Stimulated activated CD8-positive, alpha-beta memory T cell treated with anti-CD3 and anti-CD28 coated beads, Interleukin-4, amount 100 ng/mL, for 4 hours (primary cell): ENCODE results near the gene P2RY8.
A peak's percentile ranks its signal among the peaks of the same experiment; 100 is the strongest.
"Not testable (repeated sequence)": the region's sequence is repeated elsewhere in the genome, so short reads cannot be mapped to it uniquely, and the experiment has no call there.

ENCODE experiments used
- DNase-seq, 2 donors: peaks; one replicate each; pipeline ENCODE4 v3.0.0-alpha.2; 2020; ENCODE audit warnings: low read depth in 2 of 2, low spot score in 1 of 2

P2RY8 gene

GRCh38 chrX:1537031-1537715 lies at the start of gene P2RY8:
P2RY8 (minus strand) TSS chrX:1537185; CDS start chrX:1466558, 70,627 bp downstream.
- DNase-seq = peak; percentile 54 to 61

DNA sequence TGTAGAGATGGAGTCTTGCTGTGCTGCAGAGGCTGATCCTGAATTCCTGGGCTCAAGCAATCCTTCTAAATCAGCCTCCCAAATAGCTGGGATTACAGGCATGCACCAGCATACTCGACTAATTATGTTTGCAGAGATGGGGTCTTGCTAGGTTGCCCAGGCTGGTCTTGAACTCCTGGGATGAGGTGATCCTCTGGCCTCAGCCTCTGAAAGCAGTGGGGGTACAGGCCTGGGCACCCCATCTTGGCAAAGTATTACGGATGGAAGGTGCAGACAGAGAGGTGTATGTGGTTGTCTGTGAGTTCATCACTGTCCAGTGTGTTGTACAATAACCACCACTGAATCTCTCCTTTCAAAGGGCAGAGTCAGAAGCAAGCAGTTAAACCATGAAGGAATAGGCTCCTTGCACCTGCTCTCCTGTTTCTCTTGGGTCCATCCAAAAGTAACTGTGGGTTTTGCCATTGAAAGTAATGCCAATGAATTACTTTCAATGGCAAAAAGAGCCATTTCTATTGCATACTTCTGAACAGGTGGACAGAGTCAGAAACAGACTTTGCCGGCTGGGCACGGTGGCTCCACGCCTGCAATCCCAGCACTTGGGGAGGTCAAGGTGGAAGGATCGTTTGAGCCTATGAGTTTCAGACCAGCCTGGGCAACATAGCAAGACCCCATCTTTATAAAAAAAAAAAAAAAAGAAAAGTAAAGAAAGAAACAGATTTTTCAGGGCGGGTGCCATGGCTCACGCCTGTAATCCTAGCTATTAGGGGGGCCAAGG lies 47.4 kb upstream of the P2RY8 start:
- no peak for DNase-seq

DNA sequence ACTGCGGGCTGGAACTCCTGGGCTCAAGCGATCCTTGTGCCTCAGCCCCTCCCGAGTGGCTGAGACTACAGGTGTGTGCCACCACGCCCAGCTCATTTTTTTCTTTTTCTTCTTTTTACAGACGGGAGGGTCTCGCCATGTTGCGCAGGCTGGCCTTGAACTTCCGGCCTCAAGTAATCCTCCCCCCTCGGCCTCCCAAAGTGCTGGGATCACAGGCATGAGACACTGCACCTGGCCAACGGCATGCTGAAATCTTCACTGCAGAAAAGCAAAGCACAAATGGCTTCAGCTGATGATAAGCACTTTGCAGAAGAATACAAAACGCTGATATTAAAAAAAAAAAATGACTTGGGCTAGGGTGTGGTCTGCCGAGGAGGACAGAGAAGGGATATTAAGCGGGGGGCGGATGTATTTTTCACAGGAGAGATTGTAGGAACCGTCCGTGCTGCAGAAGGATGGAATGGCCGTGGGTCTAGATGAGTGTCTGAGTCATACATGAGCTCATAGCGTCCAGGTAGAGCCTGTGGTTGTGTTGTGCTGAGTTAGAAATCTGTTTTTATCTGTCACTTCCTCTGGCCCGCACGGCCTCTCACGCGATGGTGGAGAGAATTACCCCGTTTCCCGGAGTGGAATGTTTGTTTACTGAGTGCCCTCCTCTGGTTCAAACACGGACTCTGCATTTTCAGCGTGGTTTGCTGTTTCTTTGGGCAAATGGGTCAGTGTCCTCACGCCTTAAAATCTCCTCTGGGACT lies 45.9 kb upstream of the P2RY8 start:
- no peak for DNase-seq

DNA sequence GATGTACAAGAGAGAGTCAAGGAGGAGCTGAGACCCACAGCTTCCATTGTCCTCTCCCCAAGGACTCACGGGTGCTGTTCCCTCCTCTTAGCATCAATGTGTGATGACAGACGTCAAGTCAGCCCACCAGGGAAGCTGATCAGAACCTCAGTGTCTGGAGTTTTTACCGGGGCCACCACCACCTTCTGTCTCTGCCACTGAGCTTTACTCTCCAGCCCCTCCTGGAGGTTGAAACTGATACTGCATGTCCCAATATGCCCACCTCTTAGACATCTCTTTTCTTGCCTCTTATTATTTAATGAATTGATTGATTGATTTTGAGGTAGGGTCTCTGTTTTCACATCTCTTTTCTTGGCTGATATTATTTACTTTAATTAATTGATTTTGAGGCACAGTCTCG lies 44.1 kb upstream of the P2RY8 start:
- peak in 1 of 2 donors; percentile 63 for DNase-seq

- DNase-seq = no peak
Observed at GRCh38 chrX:1578511-1579173, 41.7 kb upstream of the P2RY8 start.

GRCh38 chrX:1577845-1578244 lies 40.9 kb upstream of the P2RY8 start:
- DNase-seq = no peak

- no peak for DNase-seq
Observed at GRCh38 chrX:1576201-1576992, 39.4 kb upstream of the P2RY8 start.

- not testable (repeated sequence) for DNase-seq
Observed at GRCh38 chrX:1574181-1574580, 37.2 kb upstream of the P2RY8 start.

GRCh38 chrX:1564750-1565683 lies 28.0 kb upstream of the P2RY8 start:
- DNase-seq = no peak

DNA sequence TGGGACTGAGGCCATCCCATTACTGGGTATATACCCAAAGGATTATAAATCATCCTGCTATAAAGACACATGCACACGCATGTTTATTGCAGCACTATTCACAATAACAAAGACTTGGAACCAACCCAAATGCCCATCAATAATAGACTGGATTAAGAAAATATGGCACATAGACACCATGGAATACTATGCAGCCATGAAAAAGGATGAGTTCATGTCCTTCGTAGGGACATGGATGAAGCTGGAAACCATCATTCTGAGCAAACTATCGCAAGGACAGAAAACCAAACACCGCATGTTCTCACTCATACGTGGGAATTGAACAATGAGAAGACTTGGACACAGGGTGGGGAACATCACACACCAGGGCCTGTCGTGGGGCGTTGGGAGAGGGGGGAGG lies 27.1 kb upstream of the P2RY8 start:
- not testable (repeated sequence) for DNase-seq

GRCh38 chrX:1561164-1561563 lies 24.2 kb upstream of the P2RY8 start:
- no peak for DNase-seq

DNA sequence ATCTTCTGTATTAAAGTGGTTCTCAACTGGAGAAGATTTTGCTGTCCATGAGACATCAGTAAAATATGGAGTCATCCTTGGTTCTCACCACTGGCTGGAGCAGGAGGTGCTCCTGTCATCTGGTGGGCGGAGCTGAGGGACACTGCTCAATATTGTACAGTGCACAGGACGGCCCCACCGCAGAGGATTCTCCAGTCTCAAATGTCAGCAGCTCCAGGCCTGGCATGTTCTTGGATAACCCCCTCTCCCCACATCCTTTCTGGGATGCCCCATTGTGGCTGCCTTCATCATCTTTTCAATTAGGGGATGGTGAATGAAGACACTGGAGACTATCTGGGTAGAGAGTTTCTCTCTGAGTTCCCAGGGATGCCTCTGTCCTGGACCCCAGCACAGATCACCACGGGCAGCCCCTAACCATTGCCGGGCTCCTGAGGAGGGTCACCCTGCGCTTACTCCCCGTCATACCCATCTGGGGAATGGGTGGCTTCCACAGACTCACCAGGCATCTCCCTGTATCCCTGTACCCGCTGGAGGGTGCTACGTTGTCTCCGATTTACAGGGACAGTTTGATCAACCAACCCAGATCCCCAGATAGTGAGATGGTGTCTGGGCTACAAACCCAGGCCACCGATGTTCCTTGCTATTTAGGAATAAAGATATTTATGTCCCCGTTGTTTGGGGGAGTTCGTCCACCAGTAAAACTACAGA lies 21.9 kb upstream of the P2RY8 start:
- no peak for DNase-seq

- DNase-seq = not testable (repeated sequence)
Observed at GRCh38 chrX:1557442-1557841, 20.5 kb upstream of the P2RY8 start.

GRCh38 chrX:1555370-1555769 lies 18.4 kb upstream of the P2RY8 start:
- no peak for DNase-seq

DNA sequence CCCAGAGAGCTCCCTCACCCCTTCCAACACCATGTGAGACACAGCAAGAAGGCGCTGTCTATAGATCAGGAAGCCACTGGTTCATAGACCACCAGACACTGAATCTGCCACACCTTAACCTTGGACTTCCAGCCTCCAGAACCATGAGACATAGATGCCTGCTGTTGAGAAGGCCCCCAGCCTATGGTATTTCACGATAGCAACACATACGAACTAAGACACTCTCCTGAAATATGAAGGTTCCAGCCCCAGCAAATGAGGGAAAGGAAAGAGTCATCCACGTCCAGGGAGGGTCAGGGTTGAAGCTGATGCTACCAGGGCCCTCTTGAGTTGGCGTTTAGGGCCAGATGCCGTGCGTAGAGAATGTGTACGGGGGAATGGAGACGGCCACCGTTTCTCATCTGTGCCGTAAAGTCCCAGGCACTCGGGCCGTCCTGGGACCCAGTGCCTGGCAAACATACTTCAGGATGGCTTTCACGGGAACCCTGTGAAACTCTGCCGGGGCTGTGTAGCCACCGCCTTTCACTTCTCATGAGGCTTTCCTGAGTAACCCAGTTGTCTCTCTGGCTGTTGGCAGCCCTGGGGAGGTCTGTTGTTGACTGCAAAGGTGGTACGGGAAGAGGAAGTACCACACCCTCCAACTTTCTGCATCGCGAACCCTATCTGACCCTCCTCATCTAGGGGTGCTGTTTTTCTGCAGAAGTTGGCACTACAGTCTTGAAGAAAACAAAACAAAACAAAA lies 17.7 kb upstream of the P2RY8 start:
- DNase-seq = no peak

GRCh38 chrX:1551959-1552546 lies 15.1 kb upstream of the P2RY8 start:
- no peak for DNase-seq

DNA sequence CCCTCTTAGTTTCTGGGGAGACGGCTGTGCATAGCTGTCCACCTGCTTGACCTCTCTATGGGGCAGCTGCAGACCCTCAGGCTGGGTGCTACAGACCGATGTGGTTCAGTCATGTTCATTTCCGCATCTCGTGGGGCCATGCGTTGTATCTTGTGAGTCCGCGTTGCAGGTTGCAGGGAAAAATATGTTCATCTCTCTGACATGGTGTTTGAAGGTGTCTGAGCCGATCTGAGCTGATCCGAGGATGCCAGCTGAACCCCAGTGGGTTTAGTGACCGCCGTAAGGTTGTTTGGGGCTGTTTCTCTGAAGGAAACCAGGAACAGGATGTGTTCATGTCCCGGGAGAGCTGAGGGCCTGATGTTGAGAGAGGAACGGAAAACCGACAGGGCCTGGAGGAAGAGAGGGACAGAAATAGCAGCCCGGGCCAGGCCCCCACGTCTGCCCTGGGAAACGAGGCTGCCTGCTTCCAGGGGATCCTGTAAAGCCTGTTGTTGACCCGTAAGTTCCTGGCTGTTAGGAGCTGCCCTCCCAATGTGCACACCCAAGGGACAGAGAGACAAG lies 9.8 kb upstream of the P2RY8 start:
- DNase-seq = no peak
